GM19467 (cell line): ENCODE measurements around the gene LRRC74A.

Experiments used
- ATAC-seq: cut with Tn5 transposase; IDR thresholded peaks from one replicate; pipeline ENCODE4 v1.9.1; 2021; ENCODE audit warnings: mild to moderate bottlenecking, moderate library complexity; ENCODE audit not compliant: unreplicated experiment

Gene LRRC74A

DNA sequence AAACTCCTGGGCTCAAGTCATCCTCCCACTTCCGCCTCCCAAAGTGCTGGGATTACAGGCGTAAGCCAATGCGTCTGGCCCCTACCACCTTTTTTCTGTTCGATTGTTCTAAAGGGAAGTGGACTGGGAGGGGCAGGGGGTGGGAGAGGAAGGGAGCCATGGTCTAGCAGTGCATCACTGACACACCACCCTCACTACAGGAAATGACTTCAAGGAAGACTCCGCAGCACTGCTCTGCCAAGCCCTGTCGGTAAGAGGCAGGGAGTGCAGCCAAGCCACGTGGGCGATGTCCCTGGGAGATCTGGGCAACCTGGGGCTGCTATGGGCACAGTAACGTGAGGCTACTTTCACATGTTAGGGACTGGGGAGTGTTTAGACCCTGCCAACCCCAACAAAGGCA, 18.0 kb downstream of the LRRC74A start:
- no peak for ATAC-seq

DNA sequence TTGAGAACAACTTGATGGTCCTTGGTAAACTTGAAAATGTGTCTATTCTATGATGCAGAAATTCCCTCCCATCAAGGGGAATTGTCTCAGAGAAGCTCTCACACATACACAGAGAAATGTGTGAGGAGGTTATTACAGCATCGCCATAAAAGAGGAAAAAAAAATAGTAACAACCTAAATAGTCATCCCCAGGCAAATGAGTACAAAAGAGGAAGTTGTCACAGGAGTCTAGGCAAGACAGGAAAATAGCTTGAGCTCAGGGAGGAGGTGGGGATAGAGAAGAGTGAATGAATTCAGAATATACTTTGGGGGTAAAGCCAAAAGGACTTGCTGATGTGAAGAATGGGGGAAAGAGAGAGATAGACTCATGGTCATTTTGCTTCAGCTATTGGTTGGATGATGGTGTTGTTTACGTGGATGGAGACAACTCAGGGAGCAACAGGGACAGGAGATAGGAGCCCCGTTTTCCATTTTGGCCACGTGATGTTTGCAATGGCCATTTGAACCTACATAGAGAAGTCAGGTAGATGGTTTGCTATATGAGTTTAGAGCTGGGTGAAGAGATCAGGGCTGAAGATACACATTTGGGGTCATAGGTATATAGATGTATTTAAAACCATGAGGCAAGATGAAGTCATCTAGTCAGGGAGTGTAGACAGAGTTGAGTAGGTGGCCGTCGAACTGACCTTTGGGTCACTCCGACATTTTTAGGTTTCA, 20.3 kb downstream of the LRRC74A start:
- no peak for ATAC-seq

DNA sequence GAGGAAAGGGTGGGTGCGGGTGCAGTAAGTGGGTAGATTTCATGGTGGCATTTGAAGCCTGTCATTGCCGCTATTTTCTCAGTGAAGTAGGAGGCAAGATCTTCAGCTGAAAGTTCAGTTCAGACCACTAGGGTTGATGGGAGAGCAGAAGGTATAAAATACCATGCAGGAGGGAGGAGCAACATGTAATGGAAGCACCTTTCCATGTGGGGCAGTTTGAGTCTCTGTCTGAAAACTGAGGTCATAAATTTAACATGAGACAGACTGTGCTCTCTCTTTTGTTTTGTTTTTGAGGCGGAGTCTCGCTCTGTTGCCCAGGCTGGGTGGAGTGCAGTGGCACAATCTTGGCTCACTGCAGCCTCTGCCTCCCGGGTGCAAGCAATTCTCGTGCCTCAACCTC, 22.7 kb downstream of the LRRC74A start:
- ATAC-seq: no peak

DNA sequence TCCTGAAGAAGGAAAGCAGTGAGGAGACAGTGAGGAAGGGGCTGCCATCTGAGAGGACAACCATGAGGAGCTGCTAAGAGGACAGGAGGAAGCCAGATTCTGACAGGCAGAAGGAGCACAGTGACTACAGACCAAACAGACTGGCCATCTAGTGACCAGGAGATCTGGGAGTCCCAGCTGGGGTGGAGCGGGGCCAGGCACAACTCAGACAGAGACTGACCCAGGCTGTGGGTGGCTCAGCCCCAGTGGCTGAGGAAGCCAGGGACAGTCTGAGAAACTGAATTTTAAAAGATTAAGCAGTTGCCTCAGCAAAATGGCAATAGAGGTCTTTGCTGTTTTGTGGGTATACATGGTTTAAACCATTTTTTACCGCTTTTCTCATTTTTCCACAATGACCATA, 28.9 kb downstream of the LRRC74A start:
- ATAC-seq: no peak

DNA sequence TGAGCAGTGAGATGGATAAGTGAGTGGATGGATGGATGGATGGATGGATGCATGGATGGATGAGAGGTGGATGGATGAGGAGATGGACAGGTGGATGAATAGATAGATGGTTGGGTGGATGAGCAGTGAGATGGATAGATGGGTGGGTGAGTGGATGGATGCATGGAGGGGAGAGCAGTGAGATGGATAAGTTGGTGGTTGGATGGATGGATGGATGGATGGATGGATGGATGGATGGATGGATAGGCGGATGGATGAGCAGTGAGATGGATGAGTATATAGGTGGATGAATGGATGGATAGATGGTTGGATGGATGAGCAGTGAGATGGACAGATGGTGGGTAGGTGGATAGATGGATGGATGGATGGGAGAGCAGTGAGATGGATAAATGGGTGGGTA, 30.6 kb downstream of the LRRC74A start:
- ATAC-seq: no peak

DNA sequence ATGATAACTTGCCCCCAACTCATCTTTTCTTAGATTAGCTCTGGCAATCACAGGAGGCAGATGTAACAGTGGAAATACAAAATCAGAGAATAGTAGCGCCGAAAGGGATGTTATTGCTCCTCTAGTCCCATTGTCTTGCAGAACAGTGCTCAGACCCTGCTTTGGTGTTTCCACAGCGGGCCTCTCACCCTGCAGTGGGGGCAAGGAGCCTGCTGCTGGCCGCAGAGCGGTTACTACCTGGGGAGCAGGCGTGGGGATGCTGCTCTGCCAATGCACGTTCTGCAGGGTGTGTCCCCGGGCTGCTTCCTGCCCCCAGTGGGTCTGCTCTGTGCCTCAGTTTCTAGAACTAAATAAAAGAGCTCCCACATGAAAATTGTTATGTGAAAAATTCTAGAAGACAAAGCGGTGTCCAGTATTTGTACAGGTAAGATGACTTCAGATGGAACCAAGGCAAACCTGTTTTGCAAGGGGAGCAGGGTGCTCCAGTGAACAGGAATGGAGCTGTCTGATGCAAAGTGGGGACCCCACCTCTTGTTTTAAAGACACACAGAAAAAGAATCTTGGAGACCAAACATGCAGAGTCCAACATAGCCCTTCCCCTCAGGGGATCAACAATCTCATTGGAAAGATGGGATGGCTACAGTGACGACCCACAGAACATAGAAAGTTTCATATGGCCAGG, 35.5 kb downstream of the LRRC74A start:
- ATAC-seq: no peak

DNA sequence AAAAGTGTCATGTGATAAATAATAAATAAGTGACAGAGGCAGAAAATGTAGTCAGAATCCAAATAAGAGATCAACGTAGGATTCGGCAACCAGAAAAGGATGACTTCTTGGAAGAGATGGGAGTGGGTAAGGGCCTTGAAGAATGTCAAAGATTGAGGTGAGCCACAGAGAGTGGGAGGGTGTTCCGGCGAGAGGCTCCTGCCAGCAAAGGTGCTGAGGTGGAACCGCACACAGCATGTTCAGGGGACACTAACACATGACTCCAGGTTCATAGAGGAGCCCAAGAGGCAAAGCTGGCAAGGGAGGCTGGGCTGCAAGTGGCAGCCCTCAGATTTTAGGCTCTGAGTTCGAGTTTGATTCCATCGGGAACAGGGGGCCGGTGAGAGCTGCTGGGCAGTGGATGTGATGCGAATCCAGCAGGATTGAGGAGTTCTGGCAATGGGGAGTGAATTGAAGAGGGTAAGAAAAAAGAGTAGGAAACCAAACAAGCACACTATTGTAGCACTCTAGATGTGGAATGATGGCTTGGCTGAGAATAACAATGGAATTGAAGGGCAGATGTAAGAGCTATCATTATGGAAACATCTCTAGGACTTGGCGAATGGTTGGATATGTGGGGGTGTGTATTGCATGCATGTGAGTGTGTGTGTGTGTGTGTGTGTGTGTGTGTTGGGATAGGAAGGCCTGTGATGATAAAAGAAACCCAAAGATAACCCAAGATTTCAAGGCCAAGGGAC, 36.5 kb downstream of the LRRC74A start:
- ATAC-seq: no peak

DNA sequence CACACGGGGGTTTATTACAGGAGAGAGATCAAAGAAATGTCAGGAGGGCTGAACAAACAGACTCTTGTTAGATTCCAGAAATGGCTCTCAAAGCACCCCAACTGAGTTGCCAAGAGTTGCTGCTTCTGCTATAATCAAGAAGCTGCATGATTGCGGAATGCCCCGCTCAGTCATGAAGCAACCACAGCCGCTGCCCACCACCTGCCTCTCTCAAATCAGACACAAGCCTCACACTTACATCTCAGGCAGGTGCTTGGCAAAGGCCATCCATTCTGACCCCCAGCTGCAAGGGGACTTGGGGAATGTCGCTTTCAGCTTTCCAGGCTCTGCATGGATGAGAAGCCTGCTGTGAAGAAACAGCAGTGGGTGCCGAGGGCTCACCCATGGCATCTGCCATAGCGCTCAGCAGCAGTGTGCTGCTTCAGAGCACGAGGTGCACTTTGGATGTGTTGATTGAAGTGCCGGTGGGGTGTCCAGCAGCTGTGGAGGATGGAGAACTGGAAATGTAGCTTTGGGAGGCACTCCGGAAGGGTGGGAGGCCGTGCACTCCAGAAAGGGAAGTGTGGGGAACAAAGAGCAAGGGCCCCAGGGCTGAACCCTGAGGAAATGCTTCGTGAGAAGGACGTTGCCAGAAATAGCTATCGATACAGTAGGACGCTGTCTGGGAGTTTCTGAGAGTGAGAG, 37.7 kb downstream of the LRRC74A start:
- ATAC-seq: no peak

DNA sequence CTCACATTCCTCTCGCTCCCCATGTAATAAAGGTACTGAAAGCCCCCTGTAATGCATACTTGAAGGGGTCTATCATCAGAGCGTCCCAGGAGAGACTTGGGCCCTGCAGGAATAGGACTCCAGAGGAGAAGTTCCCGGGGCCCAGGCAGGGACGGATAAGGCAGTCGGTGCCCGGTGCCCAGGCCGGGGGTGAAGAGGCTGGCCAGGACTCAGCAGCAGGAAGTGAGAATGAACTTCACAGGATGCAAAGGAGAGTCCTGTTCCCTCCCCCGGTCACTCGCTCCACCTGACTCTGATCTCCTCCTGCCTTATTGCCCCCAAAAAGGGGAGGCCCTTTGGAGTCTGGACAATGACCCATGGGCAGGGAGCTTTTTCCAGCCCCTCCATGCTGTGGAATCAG, 40.2 kb downstream of the LRRC74A start:
- no peak for ATAC-seq

DNA sequence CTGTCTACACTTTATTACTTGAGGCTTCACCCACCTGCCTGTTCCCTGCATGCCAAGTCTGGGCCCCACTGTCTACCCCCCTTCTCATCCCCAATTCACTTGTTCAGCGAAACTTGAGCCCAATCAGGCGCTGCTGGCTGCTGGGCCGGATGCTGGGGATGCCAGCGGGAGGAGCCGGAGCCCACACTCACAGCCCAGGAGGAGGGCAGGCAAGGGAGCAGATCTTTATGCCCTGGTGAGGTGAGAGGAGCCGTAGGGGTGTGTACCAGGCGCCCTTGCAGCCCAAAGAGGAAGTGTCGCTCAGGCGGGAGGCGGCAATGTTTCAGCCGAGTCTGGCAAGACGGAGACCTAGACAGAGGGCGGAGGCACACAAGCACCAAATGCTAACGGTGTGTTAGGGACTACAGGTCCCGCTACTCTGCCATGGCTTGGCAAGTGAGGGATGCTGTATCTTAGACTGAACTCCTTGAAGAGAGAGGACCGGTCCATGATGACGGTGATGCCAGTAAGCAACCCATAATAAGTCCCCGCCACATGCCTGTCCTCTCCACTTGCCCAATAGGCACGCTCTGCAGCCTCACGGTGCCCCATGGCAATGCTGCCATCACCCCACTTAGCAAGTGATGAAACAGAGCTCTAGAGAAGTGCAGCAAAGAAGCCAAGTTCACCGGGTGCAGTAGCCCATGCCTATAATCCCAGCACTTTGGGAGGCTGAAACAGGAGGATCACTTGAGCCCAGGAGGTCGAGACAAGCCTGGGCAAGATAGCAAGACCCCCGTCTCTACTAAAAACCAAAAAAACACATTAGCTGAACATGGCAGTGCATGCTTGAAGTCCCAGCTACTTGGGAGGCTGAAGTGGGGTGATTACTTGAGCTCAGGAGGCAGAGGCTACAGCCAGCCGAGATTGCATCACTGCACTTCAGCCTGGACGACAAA, 41.6 kb downstream of the LRRC74A start:
- no peak for ATAC-seq

DNA sequence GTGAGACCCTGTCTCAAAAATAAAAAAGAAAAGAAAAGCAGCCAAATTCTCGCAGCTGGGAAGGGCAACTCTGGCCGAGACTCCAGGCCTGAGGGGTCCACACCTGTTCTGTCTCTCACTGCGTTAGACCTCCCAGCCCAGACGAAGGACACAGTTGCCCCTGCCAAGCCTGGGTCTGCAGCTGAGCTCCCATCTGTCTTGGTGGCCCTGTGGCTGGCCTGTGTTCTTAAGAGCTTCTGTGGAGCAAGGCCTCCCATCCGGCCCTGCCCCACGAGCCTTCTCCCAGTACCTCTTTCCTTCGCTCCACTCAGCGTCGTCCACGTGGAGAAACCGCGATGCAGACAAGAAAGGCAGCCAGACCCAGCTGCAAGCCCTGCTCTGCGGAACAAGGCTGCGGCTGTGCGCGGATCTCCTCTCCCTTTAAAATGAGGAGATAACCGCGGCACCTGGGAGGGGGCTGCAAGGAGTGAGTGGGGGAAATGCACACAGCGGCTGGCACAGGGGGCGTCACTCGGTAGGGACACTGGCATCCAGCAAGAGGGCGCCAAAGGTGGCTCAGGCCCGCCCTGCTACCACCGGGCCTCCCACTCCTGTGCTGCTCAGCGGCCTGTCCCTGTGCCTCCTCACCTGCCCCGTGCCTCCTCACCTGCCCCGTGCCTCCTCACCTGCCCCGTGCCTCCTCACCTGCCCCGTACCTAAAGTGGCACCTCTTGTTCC, 42.4 kb downstream of the LRRC74A start:
- ATAC-seq: no peak

DNA sequence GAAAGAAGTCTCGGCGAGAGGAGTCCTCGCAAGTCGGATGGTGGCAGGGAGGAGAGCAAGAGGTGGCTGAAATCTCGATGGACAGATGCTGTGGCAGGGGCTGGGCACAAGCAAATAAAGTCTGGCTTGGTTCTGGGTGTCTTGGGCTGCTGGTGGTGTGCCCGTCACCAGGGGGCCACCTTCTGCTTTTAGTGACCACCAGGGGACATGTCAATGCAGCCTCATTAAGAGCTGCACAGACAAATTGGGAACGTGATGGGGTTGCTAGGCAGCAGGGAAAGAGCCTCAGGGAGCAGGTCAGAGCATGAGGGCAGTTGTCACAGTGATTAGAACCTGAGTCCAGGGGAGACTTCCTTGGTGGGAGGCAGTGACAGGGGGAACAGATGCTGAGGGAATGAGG, 44.0 kb downstream of the LRRC74A start:
- ATAC-seq: no peak

DNA sequence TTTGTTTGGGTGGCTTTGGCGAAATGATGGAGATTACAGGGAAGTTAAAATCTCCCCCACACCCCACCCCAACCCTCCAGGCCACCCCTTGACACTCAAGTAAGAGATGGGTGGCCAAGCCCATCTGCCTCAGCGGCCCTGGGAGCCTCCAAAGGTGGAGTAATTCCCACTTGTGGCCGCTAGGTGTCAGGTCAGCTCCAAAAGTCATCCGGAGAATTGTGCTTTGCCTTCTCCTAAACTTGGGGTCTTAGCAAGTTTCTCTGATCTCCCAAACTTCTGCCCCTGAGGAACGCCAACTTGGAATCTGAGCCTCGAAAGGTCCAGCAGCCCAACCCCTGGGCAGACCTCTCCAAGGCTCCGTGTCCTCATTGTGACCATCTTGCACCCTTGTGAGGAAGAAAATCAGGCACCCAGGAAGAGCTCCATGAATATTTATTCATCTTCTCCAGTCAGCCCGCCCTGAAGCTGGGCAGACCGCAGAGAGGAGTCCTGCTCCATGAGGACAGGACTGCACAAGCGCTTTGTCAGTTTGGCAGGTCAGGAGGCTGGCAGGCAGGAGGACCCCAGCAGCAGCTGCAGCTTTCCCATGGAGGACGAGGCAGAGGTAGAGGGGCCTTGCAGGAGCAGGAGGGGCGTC, 46.7 kb downstream of the LRRC74A start:
- ATAC-seq: no peak

DNA sequence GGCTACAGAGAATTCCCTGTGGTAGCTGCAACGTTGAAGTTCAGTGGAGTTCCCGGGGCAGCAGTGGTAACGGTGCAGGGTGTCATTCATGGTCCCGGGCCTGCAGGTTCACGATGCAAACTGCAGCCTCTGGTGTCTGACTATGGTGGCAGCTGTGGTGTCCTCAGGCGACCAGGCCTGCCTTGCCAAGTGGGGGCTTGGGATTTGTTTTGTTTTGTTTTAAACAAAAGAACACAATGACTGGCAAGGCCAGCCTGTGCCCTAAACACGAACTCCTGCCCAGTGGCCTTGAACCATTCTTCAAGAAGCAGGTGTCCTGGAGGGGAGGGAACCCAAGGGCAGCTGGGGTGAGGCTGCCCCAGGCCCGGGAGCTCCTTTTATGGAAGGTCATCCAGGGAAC, 48.5 kb downstream of the LRRC74A start:
- no peak for ATAC-seq

DNA sequence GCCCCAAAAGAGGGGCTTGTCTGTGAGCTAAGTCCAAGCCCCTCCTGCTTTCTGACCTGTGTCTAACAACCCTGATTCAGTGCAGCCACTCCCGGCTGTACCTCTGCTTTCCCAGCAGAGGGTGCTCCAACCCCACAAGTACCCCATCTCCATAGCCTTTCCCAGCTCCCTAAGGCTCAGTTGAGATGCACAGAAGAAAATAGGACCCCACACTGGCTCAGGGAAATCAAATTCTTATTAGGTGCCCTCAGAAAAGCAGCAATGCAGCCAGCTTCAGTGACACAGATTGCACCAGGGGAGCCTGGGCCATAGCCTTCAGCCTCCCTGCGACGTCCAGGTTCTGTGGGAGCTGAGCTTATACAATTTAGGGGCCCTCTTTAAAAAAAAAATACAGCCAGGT, 49.9 kb downstream of the LRRC74A start:
- no peak for ATAC-seq

DNA sequence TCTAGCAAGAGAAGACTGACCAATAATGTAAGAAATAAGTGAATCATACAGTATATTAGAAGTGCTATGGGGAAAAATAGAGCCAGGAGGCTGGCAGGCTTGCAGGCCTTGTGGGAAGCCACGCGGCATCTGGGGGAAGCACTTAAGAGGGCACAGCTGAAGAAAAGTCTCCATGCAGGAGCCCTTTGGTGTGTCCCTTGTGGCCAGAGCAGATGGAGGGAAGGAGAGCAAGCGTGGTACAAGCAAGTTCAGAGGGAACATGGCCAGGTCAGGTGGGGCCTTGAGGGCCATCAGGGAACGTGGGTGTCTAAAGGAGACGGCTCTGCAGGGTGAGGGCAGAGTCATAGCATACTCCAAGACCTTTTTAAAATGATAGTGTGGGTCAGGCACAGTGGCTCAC, 51.7 kb downstream of the LRRC74A start:
- ATAC-seq: no peak

DNA sequence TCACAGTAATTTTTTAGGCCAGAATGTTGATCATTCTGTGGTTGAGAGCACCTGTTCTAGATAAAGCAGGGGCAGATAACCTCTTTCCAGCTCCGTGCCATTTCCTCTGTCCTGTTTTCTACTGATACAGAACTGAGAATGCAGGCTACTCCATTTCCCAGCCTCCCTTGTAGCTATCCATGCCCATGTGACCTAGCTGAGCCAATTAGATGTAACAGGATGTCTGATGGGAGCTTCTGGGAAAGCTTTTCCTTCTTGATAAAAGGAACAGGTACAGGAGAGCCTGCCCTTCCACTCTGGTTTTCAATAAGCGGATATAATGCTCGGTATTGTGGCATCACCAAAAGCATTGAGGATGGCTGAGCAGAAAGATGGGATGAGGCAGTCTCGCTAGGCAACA, 54.2 kb downstream of the LRRC74A start:
- no peak for ATAC-seq

DNA sequence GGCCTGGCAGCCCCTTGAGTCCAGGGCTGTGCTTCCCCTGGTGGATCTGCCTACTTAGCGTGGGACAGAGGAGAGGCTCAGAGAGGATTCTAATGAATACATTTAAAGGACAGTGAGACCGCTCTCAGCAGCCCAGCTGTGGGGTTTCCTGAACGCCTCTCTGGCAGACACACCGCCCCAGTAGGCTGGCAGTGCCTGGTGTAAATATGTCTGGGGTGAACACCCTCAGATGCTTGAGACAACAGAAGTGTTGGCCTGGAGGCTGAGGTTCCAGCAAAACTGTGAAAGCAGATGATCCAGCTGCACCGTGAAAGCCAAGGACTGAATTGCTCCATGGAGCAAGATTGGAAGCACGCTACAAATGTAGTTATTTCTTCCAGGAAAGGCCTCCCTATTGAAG, 55.1 kb downstream of the LRRC74A start:
- ATAC-seq: no peak

DNA sequence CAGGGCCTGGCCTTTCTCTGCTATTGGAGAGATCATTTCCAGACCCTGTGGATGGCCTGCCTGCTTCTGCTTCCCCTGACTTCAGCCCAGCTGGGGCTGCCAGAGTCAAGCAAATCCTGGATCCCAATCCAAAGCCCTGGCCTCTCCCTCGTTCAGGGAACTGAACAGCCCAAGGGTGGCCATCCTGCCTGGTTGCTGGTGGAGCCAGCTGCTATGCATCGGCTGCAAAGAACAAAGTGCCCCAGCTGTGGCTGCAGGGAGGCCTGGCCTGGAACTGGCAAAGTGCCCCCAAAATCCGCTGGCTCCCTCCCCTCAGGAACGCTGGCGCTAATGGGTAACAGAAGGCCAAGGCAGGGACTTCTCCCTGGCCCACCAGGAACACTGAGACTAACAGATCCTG, 56.4 kb downstream of the LRRC74A start:
- no peak for ATAC-seq
